H9 (cell line): Measurements from ENCODE around the gene RYR3. TPM values are rescaled to one million over a fixed set of nuclear protein-coding genes. Genes with fewer than 3 reads are reported as not detected.

Experiments used
- DNase-seq: peaks from one replicate; pipeline ENCODE4 v3.0.0-alpha.2; 2017
- H2AFZ ChIP-seq: one replicate; pipeline ENCODE4 v1.6.1; 2013; ENCODE audit warnings: mild to moderate bottlenecking, low read length, control low read depth, moderate library complexity
- H2AK5ac ChIP-seq: 2 replicates; pipeline ENCODE4 v1.6.1; 2013; ENCODE audit warnings: low read length, control low read depth, mixed read lengths; ENCODE audit not compliant: insufficient read length
- H2BK120ac ChIP-seq: one replicate; pipeline ENCODE4 v1.6.1; 2013; ENCODE audit warnings: low read depth, mild to moderate bottlenecking, low read length, control low read depth, inconsistent platforms; ENCODE audit not compliant: poor library complexity, severe bottlenecking
- H2BK12ac ChIP-seq: 2 replicates; pipeline ENCODE4 v1.6.1; 2013; ENCODE audit warnings: low read length, control low read depth, mixed read lengths, low read depth; ENCODE audit not compliant: insufficient read length
- H2BK15ac ChIP-seq: 2 replicates; pipeline ENCODE4 v1.6.1; 2013; ENCODE audit warnings: low read depth, low read length, control low read depth
- H2BK20ac ChIP-seq: one replicate; pipeline ENCODE4 v1.6.1; 2013; ENCODE audit warnings: low read depth, mild to moderate bottlenecking, low read length, control low read depth, inconsistent platforms; ENCODE audit not compliant: poor library complexity, severe bottlenecking
- H2BK5ac ChIP-seq: 2 replicates; pipeline ENCODE4 v1.6.1; 2013; ENCODE audit warnings: low read length, control low read depth, mixed read lengths; ENCODE audit not compliant: insufficient read length
- H3K14ac ChIP-seq: 2 replicates; pipeline ENCODE4 v1.6.1; 2013; ENCODE audit warnings: low read length, control low read depth; ENCODE audit not compliant: insufficient read depth
- H3K18ac ChIP-seq: 2 replicates; pipeline ENCODE4 v1.6.1; 2013; ENCODE audit warnings: low read depth, mild to moderate bottlenecking, mixed read lengths, low read length, control low read depth; ENCODE audit not compliant: insufficient read length
- H3K23ac ChIP-seq: 2 replicates; pipeline ENCODE4 v1.6.1; 2013; ENCODE audit warnings: low read length, control low read depth, mixed read lengths, low read depth; ENCODE audit not compliant: insufficient read length
- H3K23me2 ChIP-seq: 2 replicates; pipeline ENCODE4 v1.6.1; 2013; ENCODE audit warnings: low read depth, mild to moderate bottlenecking, mixed read lengths, low read length, control low read depth; ENCODE audit not compliant: insufficient read length, poor library complexity, severe bottlenecking
- H3K27ac ChIP-seq: 2 replicates; pipeline ENCODE4 v1.5.1; 2013; ENCODE audit warnings: low read length, control low read depth, mixed read lengths, low read depth; ENCODE audit not compliant: insufficient read length
- H3K27me3 ChIP-seq: 2 replicates; pipeline ENCODE4 v1.6.1; 2013; ENCODE audit warnings: low read length, control low read depth, inconsistent platforms; ENCODE audit not compliant: insufficient read depth
- H3K4ac ChIP-seq: 2 replicates; pipeline ENCODE4 v1.6.1; 2013; ENCODE audit warnings: low read depth, mild to moderate bottlenecking, control low read depth, inconsistent platforms, low read length, moderate library complexity
- H3K4me1 ChIP-seq: 2 replicates; pipeline ENCODE4 v1.6.1; 2013; ENCODE audit warnings: low read length, control low read depth, inconsistent platforms; ENCODE audit not compliant: insufficient read depth
- H3K4me2 ChIP-seq: 2 replicates; pipeline ENCODE4 v1.6.1; 2013; ENCODE audit warnings: low read length, control low read depth, mixed read lengths; ENCODE audit not compliant: insufficient read length, insufficient read depth
- H3K56ac ChIP-seq: 2 replicates; pipeline ENCODE4 v1.6.1; 2013; ENCODE audit warnings: low read depth, mild to moderate bottlenecking, mixed read lengths, low read length, control low read depth; ENCODE audit not compliant: insufficient read length
- H3K79me1 ChIP-seq: 2 replicates; pipeline ENCODE4 v1.6.1; 2013; ENCODE audit warnings: low read depth, mild to moderate bottlenecking, moderate library complexity, low read length, control low read depth, inconsistent platforms; ENCODE audit not compliant: insufficient read depth, poor library complexity, severe bottlenecking
- H3K79me2 ChIP-seq: 2 replicates; pipeline ENCODE4 v1.6.1; 2013; ENCODE audit warnings: low read length, control low read depth, inconsistent platforms; ENCODE audit not compliant: insufficient read depth
- H3K9ac ChIP-seq: 2 replicates; pipeline ENCODE4 v1.6.1; 2013; ENCODE audit warnings: low read length, control low read depth, mixed read lengths; ENCODE audit not compliant: insufficient read length; ENCODE audit errors: extremely low read depth
- H3K9me3 ChIP-seq: one replicate; pipeline ENCODE4 v1.6.1; 2013; ENCODE audit warnings: low read depth, low read length, inconsistent platforms; ENCODE audit not compliant: control insufficient read depth
- H3T11ph ChIP-seq: one replicate; pipeline ENCODE4 v1.6.1; 2013; ENCODE audit warnings: mild to moderate bottlenecking, low read length, control low read depth, inconsistent platforms
- H4K20me1 ChIP-seq: one replicate; pipeline ENCODE4 v1.6.1; 2013; ENCODE audit not compliant: control insufficient read depth, insufficient read length, insufficient read depth
- H4K5ac ChIP-seq: 2 replicates; pipeline ENCODE4 v1.6.1; 2013; ENCODE audit warnings: low read depth, mild to moderate bottlenecking, mixed read lengths, low read length, control low read depth; ENCODE audit not compliant: insufficient read length
- H4K8ac ChIP-seq: replicated peaks from 2 replicates; pipeline ENCODE4 v1.6.1; 2013; ENCODE audit warnings: low read length, control low read depth, mixed read lengths, low read depth; ENCODE audit not compliant: insufficient read length
- H4K91ac ChIP-seq: 2 replicates; pipeline ENCODE4 v1.6.1; 2013; ENCODE audit warnings: low read depth, mild to moderate bottlenecking, moderate library complexity, mixed read lengths, low read length, control low read depth; ENCODE audit not compliant: insufficient read length
- H3K27ac Mint-ChIP-seq, 3 experiments: 2 replicates in 2 of 3; 3 replicates in 1 of 3; pipeline ENCODE4 v1.8.0; 2020 to 2021; ENCODE audit warnings: mixed read lengths in 3 of 3, mild to moderate bottlenecking in 1 of 3, moderate library complexity in 1 of 3
- H3K27me3 Mint-ChIP-seq: 2 replicates; pipeline ENCODE4 v1.8.0; 2021; ENCODE audit warnings: low read depth, mild to moderate bottlenecking, moderate library complexity, mixed read lengths
- H3K36me3 Mint-ChIP-seq, 3 experiments: 2 replicates in 2 of 3; 3 replicates in 1 of 3; pipeline ENCODE4 v1.8.0; 2020 to 2021; ENCODE audit warnings: low read depth in 3 of 3, mixed read lengths in 3 of 3; ENCODE audit not compliant: insufficient read depth in 1 of 3
- H3K4me1 Mint-ChIP-seq, 2 experiments: 2 replicates each; pipeline ENCODE4 v1.8.0; 2020; ENCODE audit warnings: mixed read lengths in 2 of 2
- H3K4me3 Mint-ChIP-seq, 2 experiments: 2 replicates in 1 of 2; 3 replicates in 1 of 2; pipeline ENCODE4 v1.8.0; 2020 to 2021; ENCODE audit warnings: mild to moderate bottlenecking in 2 of 2, mixed read lengths in 2 of 2, moderate library complexity in 1 of 2
- H3K9me3 Mint-ChIP-seq, 2 experiments: 2 replicates in 1 of 2; 3 replicates in 1 of 2; pipeline ENCODE4 v1.8.0; 2020; ENCODE audit warnings: mild to moderate bottlenecking in 2 of 2, mixed read lengths in 2 of 2, moderate library complexity in 1 of 2
- WGBS: extraction: QIAGEN DNeasy Blood & Tissue Kit; methylation state at CpG from one replicate; pipeline ENCODE4 v1.1.7; 2013; ENCODE audit warnings: missing lambda C conversion rate, low lambda C conversion rate, mixed read lengths; ENCODE audit not compliant: insufficient read length; ENCODE audit errors: extremely low coverage; 5-methylcytosine and 5-hydroxymethylcytosine counted together
- total RNA-seq: library from RNA; stranded (reverse); gene quantifications from 2 replicates; pipeline ENCODE4 v1.2.1, GENCODE V29; 2021
- TF ChIP-seq, protein P1 (sequence below): fragments of 200-600 bp; sonication (generic); conservative IDR thresholded peaks from 3 replicates; pipeline ENCODE4 v1.8.0; 2021; ENCODE audit warnings: antibody characterized with exemption, mild to moderate bottlenecking

The RYR3 gene
- total RNA-seq, 1 experiment from 2014 or later: 0.85 TPM

- H4K20me1 ChIP-seq: no peaks in the 10 kb centered on the region
- no peak overlapping the region for H4K91ac ChIP-seq
- H2AFZ ChIP-seq: no peak overlapping the region
- H3K79me1 ChIP-seq: no peaks in the 10 kb centered on the region
- H3K23ac ChIP-seq: no peak overlapping the region
- H3K18ac ChIP-seq: no peak overlapping the region
- no peak overlapping the region for H2BK15ac ChIP-seq
- no peaks in the 10 kb centered on the region for H3K27me3 Mint-ChIP-seq
- DNase-seq: no peak
- no peaks in the 10 kb centered on the region for H3K36me3 Mint-ChIP-seq
- H2BK5ac ChIP-seq: no peak overlapping the region
- WGBS: no CpG with 5 or more reads among the region's 3 CpGs
- no peak overlapping the region for H4K5ac ChIP-seq
- H3K4me3 Mint-ChIP-seq: no peak overlapping the region
- H3K27me3 ChIP-seq: no peaks in the 10 kb centered on the region
- H3T11ph ChIP-seq: no peak overlapping the region
- no peaks in the 10 kb centered on the region for H3K9me3 ChIP-seq
- H2BK12ac ChIP-seq: no peak overlapping the region
- peak overlapping the region in 1 of 3 experiments; percentile 45; a peak in 1 of 7 replicates for H3K27ac Mint-ChIP-seq
- TF ChIP-seq, protein P1, sequence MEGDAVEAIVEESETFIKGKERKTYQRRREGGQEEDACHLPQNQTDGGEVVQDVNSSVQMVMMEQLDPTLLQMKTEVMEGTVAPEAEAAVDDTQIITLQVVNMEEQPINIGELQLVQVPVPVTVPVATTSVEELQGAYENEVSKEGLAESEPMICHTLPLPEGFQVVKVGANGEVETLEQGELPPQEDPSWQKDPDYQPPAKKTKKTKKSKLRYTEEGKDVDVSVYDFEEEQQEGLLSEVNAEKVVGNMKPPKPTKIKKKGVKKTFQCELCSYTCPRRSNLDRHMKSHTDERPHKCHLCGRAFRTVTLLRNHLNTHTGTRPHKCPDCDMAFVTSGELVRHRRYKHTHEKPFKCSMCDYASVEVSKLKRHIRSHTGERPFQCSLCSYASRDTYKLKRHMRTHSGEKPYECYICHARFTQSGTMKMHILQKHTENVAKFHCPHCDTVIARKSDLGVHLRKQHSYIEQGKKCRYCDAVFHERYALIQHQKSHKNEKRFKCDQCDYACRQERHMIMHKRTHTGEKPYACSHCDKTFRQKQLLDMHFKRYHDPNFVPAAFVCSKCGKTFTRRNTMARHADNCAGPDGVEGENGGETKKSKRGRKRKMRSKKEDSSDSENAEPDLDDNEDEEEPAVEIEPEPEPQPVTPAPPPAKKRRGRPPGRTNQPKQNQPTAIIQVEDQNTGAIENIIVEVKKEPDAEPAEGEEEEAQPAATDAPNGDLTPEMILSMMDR: no peak
- H3K4me1 Mint-ChIP-seq: peaks cover 21 to 22% of the 10 kb centered on the region in 2 experiments
- no peaks in the 10 kb centered on the region for H3K79me2 ChIP-seq
- H3K4me1 ChIP-seq: no peaks in the 10 kb centered on the region
- H3K9ac ChIP-seq: no peak overlapping the region
- H4K8ac ChIP-seq: no peak overlapping the region
- no peak overlapping the region for H3K14ac ChIP-seq
- no peak overlapping the region for H3K4ac ChIP-seq
- H3K9me3 Mint-ChIP-seq: no peaks in the 10 kb centered on the region
- no peak overlapping the region for H3K4me2 ChIP-seq
- H2BK120ac ChIP-seq: no peak overlapping the region
- H3K23me2 ChIP-seq: no peaks in the 10 kb centered on the region
- H2BK20ac ChIP-seq: no peak overlapping the region
- no peak overlapping the region for H2AK5ac ChIP-seq
- H3K27ac ChIP-seq: no peak overlapping the region
- H3K56ac ChIP-seq: no peak overlapping the region
Measured at GRCh38 chr15:33908406-33908805, 597.6 kb downstream of the RYR3 start.
